Diencephalon (tissue), 1 donor: ENCODE measurements around the gene WASF3. TPM values are rescaled to one million over a fixed set of nuclear protein-coding genes. Genes with fewer than 3 reads are reported as not detected.

Experiments used
- total RNA-seq: library from RNA; depleted of rRNA; stranded (reverse); fragments of >200 nt; gene quantifications from one replicate; pipeline ENCODE4 v1.2.3, GENCODE V29; 2014

WASF3 gene, protein sequence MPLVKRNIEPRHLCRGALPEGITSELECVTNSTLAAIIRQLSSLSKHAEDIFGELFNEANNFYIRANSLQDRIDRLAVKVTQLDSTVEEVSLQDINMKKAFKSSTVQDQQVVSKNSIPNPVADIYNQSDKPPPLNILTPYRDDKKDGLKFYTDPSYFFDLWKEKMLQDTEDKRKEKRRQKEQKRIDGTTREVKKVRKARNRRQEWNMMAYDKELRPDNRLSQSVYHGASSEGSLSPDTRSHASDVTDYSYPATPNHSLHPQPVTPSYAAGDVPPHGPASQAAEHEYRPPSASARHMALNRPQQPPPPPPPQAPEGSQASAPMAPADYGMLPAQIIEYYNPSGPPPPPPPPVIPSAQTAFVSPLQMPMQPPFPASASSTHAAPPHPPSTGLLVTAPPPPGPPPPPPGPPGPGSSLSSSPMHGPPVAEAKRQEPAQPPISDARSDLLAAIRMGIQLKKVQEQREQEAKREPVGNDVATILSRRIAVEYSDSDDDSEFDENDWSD
- total RNA-seq = 46.4 TPM

DNA sequence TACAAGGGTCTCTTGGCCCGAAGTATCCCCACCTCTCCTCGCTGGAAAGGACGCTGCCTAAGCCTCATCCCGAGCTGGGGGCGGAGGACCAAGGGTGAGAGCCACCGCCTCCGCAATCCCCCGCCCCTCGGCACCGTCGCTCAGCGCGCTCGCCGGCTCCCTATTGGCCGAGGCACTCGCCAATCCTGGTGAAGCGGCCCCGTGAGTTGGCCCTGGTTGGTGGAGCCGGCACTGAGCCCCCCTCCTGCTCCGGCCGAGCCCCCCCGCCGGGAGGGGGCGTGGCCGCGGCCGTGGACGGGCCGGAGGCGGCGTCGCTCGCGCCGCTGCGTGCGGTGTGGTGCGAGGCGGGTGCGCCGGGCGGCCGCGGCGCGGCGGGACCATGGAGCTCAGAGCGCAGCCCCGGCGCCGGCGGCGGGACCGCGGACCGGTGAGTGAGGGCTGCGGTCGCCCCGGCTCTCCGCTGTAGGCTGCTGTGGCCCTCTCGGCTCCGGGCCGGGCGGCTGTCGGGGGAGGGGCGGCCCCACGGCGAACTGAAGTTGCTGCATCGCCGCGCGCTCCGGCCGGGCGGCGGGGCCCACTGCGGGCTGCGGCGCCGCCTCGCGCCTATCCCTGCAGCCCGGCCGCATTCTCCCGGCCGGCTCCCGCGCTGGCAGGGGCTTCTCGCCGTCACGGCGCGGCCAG is at the start of gene WASF3:
Gene WASF3, plus strand, starts transcription at position 291 of the 681 bp plus-strand sequence. CDS start 84,588 bp downstream, outside the sequence.

Other genes with a start within 250 kb of the WASF3 start
- 36.7 TPM for gene GPR12, start 203.1 kb downstream of the WASF3 start, total RNA-seq